ENCODE results near the gene COL16A1.

Gene COL16A1

DNA sequence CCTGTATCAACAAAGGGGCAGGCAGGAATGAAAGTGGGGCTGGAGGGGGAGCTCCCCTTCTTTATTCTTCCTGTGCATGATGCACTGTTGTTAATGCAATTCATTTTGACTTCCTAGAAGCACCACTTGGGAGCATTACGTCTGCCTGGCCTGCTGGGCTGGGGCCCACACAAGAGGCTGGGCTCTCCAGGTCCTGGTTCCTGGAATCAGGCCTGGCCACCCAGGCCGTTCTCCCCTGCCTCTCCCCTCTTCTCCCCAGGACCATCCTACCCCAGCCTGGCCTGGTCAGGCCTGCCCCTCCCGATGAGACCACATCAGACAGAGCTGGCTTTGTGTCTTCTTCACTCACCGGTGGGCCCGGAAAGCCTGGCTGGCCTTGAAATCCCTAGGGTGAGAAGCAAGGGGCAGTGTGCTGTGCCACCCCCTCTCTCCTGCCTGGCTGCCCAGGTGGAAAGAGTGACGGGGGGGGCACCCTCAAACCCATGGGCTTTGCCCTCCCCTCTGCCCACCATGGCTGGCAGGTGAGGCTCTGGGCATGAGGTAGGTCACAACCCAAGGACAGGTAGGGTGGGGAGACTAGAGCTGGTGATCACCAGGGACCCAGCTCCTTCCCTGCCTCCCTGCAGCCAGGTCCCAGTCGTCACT, 38.5 kb downstream of the COL16A1 start:
- no peak for DNase-seq (ENCODE audit: low spot score)

GRCh38 chr1:31664528-31664927, 39.3 kb downstream of the COL16A1 start:
- no peak for DNase-seq (ENCODE audit: low spot score)

GRCh38 chr1:31663622-31664452, 40.0 kb downstream of the COL16A1 start:
- DNase-seq (ENCODE audit: low spot score), result peak; percentile 85

DNA sequence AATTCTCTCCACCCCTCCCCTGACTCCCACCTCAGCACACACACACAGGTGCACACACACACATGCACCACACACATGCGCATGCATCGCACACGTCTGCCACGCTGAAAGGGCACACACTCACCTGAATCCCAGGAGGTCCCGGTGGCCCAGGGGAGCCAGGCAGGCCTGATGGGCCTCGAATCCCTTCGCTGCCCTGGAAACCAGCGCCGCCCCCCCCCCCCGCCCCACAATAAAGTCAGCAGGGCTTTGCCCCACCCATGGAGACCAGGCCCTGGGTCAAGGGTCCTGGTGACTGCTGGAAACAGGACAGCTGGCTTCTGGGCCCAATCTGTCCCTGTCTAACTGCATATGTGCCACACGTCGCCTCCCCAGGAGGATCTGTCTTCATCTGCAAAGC, 41.4 kb downstream of the COL16A1 start:
- no peak for DNase-seq (ENCODE audit: low spot score)

DNA sequence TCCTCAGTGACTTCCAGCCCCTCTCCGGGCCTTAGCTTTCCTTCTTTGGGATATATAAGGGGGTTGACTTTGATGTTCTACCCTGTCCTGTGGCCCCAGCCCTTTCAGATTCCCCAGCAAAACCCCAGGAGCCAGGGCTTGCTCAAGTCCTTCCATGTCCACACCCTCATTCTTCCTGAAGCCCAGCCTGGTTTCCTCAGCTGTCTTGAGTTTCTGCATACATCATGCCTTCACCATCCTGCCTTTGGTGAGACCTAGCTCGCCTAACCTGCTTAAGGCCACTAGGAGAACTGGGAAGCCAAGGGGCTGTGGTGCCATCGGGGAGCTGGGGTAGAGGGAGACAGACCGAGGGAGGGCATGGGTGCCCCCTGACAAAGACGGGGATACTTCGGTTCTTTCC, 42.0 kb downstream of the COL16A1 start:
- DNase-seq (ENCODE audit: low spot score), result no peak

DNA sequence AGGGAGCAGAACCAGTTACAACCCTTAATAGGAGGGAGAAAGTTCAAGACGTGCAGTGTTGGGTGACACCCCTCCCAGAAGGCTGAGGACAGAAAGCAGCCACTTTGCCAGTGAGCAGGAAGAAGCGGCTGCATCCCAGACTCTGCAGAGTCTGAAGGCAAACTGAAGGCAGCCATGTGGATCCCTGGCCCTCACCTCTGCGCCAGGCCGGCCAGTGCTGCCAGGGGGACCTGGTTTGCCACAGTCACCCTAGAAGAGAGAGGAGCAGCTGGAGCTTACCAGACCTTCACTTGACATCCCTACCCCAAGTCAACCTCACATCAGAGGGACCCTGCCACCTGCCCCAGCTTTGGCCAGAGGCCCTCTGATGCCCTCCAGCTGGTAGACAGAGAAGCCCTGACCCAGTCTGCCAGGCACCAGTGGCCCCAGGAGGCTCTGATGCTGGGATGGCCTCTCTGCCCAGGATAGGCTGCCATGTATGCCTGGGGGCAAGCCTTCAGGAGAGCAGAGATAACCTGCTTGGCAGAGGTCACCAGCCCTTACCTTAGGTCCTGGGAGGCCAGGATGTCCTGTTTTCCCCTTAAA, 42.9 kb downstream of the COL16A1 start:
- DNase-seq (ENCODE audit: low spot score), result no peak

- DNase-seq (ENCODE audit: low spot score), result no peak
These were observed 43.9 kb downstream of the COL16A1 start for GRCh38 chr1:31659889-31660288.

- DNase-seq (ENCODE audit: low spot score), result no peak
These were observed 45.1 kb downstream of the COL16A1 start for GRCh38 chr1:31658721-31659120.

GRCh38 chr1:31657972-31658510, 45.8 kb downstream of the COL16A1 start:
- DNase-seq (ENCODE audit: low spot score), result no peak

DNA sequence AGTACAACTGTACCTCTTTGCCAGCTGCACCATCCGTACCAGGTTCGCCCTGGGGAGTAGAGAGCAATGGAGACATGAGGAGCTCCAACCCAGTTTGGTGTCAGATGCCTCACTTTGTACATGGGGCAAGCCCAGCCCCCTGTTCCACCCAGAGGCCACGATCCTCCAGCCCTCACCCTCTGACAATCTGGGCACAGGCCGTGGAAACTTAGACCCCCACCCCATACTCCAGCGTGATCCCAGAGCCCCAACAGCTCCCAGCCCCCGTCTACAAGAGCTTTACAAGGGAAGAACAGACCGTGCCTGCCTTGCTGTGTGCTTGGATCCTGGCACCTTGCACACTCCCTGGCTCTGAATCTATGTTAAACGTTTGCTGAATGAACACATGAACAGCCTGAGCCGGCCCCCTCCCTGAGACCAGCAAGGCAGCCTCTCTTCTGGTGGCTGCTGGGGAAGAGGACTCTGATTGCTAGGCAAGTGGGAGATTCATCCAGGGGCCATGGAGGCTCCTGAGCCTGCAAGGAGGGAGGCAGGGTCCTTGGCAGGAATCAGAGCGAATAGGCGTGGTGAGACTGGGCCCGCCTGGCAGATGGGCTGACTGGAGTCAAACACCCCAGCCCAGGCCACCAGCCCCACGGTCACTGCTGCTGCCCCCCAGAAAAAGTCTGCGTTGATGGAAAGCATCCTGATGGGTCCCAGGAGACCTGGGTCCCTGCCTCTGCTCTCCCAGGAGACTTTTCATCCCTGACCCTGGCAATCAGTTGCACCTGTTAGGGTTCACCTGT, 46.6 kb downstream of the COL16A1 start:
- no peak for DNase-seq (ENCODE audit: low spot score)

DNA sequence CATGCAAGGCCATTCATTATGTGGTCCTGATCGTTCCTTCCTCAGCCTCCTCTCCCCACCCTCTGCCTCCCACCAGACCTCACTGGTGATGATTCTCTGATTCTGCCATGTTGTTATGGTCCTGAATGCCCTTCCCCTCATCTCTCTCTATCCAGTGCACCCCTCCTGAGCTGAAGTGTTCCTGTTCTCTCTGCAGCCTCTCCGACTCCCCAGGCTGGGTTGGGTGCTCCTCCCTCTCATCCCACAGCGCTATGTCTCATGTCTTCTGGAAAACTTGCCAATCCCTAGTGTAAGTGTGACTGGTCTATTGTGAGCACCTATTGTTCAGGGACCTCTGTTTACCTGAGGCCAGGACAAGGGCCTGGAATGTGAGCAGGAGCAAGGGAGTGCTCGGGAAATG, 48.1 kb downstream of the COL16A1 start:
- no peak for DNase-seq (ENCODE audit: low spot score)

GRCh38 chr1:31655104-31655503, 48.7 kb downstream of the COL16A1 start:
- DNase-seq (ENCODE audit: low spot score), result no peak

DNA sequence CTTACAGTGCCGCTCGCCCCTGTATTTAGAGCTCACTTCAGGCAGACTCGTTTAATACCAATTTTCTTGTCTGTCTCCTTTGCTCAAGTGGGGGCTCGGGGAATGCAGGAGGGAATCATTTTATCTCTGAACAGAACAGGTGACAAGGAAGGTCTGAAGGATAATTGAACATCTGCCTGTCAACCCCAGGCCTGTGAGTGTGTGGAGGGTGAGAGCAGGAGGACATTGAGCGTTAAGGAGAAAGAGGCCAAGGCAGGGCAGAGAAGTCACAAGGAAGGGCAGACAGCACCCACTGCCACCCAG, 49.4 kb downstream of the COL16A1 start:
- DNase-seq (ENCODE audit: low spot score), result no peak

GRCh38 chr1:31653717-31654473, 49.9 kb downstream of the COL16A1 start:
- no peak for DNase-seq (ENCODE audit: low spot score)

DNA sequence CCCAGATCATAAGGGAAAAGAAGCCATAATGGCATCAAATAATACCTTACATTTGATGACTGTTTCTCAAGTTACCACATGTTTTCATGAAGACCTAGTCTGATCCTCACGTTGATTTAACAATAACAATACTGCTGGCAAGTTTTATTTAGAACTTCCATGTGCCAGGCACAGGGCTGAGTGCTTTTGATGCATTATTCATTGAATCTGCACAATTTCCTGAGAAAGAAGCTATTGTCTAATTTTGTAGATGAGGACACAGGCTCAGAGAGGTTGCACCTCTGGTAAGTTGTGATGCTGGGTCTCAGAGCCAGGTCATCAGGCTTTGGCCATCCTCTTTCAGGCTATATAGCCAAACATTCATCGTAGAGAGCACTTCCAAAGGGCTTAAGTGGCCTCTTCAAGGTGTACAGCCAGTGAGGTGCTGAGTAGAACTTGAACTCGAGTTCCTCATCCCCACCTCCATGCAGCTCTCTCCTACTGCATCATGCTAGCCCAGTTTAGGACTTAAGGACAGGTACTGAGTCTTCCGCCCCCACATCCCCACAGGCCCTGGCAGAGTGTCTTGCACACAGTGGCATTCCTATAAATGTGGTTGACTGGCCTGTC, 50.8 kb downstream of the COL16A1 start:
- no peak for DNase-seq (ENCODE audit: low spot score)

DNA sequence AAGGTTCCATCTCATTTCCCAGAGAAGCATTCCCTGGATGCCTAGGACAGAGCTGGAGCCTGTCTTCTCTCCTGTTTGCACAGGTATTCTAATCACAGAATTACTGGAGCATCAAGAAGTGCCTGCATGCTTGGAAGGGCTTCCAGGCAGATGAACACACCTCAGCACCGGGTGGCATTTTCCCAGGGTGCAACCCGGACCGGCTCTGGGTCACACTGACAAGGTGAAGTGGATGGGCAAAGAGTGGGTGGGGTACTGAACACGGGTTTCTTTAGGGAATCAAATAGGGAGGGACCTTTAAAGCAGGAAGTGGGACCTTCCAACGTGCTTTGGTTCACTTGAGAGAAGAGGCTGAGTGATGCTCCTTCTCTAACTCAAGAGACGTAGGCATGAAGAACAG, 52.1 kb downstream of the COL16A1 start:
- no peak for DNase-seq (ENCODE audit: low spot score)

DNA sequence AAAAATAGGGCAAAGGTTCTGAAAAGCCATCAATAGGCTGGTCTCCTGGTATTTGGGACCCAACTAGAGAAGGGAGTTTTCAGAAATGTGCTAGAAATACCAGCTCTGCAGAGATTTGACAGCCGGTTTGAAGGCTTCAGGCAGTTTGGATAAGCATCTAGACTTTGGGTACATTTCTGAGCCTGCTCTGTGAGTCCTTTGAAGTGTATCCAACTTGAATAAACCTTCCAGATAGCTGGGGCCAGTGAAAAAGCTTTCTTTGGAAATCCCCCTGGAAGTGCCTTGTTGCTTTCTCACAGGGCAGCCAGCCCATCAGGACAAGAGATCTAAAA, 52.8 kb downstream of the COL16A1 start:
- no peak for DNase-seq (ENCODE audit: low spot score)

GRCh38 chr1:31650161-31651088, 53.4 kb downstream of the COL16A1 start:
- DNase-seq (ENCODE audit: low spot score), result no peak

GRCh38 chr1:31648641-31649357, 55.0 kb downstream of the COL16A1 start:
- DNase-seq (ENCODE audit: low spot score), result no peak

DNA sequence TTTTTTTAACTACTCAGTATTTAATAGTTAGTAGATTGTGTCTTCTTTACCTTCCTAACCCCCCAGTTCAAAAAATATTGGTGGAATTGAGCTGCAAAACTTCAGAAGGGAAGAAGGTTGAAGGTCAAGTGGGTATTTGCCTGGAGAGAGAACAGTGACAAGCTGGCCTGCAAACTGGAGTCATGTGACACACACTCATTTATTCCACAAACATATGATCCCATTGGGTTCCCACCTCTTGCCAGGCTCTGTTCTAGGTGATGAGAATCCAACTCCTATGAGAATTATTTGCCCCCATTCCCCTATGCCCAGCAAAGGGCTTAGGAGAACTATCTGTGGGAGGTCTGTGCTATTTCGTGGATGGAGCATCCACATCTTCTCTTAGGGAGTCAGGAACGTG, 55.6 kb downstream of the COL16A1 start:
- DNase-seq (ENCODE audit: low spot score), result no peak
